Adrenal gland (tissue), 12 donors: ENCODE results near the gene PSENEN. TPM values are rescaled to one million over a fixed set of nuclear protein-coding genes. Genes with fewer than 3 reads are reported as not detected.
A peak's percentile ranks its signal among the peaks of the same experiment; 100 is the strongest.

Experiments used
- DNase-seq, 7 donors: peaks; one replicate each; pipeline ENCODE4 v3.0.0-alpha.2; 2019 to 2020
- H3K27ac ChIP-seq, 5 donors: fragments of 200-600 bp; sonication (generic) in 4 of 5; 1 replicate in 3 of 5; 2 replicates in 2 of 5; pipeline versions ENCODE4 v1.5.1 to v1.8.0; 2016 to 2020; ENCODE audit warnings: mild to moderate bottlenecking in 1 of 5
- H3K27me3 ChIP-seq: fragments of 200-600 bp; 2 replicates; pipeline ENCODE4 v1.8.0; 2021
- H3K36me3 ChIP-seq, 2 donors: fragments of 200-600 bp; replicated peaks in 1 of 2; 1 replicate in 1 of 2; 2 replicates in 1 of 2; pipeline versions ENCODE4 v1.5.1 to v1.8.0; 2018 to 2022
- H3K4me1 ChIP-seq, 2 donors: fragments of 200-600 bp; replicated peaks in 1 of 2; 1 replicate in 1 of 2; 2 replicates in 1 of 2; pipeline versions ENCODE4 v1.5.1 to v1.8.0; 2018 to 2021
- H3K4me3 ChIP-seq, 4 donors: fragments of 200-600 bp; sonication (generic) in 3 of 4; one replicate each; pipeline ENCODE4 v1.5.1; 2016 to 2018
- H3K9me3 ChIP-seq, 3 donors: fragments of 200-600 bp; sonication (generic) in 1 of 3; replicated peaks in 1 of 3; 1 replicate in 2 of 3; 2 replicates in 1 of 3; pipeline versions ENCODE4 v1.5.1 to v1.8.0; 2016 to 2021
- POLR2A ChIP-seq, 2 donors: fragments of 450-650 bp; IDR thresholded peaks; one replicate each; pipeline ENCODE4 v1.6.1; 2017; ENCODE audit warnings: antibody characterized with exemption in 2 of 2, mild to moderate bottlenecking in 2 of 2, moderate library complexity in 1 of 2
- WGBS, 4 donors: extraction: QIAGEN DNeasy Blood & Tissue Kit in 2 of 4; methylation state at CpG; one replicate each; pipeline versions ENCODE4 v1.1.5 to v1.1.7; 2013 to 2017; 5-methylcytosine and 5-hydroxymethylcytosine counted together
- intact Hi-C, 2 donors: fragments of 100-400 bp; cut with DNase I; formaldehyde crosslinking; loops; one replicate each; pipeline versions ENCODE4 v1.14.1 to v1.15.0; 2022 to 2023
- polyA plus RNA-seq, 3 donors: library from polyadenylated mRNA; stranded (reverse); fragments of 200-250 nt in 2 of 3; fragments of 350-450 nt in 1 of 3; fragmentation: Illumina TruSeq in 1 of 3; extraction: RNeasy Lipid Tissue Mini Kit (QIAGEN cat#74804) in 1 of 3; gene quantifications; one replicate each; pipeline ENCODE4 v1.2.3, GENCODE V29; 2013 to 2014
- total RNA-seq, 9 donors: library from RNA; depleted of rRNA in 4 of 9; stranded (reverse); fragments of >200 nt in 4 of 9; fragments of 120-200 nt in 1 of 9; fragmentation: NEBNext Ultra II Directional in 1 of 9; extraction: Animal tissue kit (Norgen Biotek cat#: 25700) in 1 of 9; gene quantifications; one replicate each; pipeline versions ENCODE4 v1.1.0 to v1.2.4, GENCODE V29; 2013 to 2023
- TF ChIP-seq, protein P1 (sequence below), 6 experiments: fragments of 450-650 bp in 4 of 6; fragments of 200-600 bp in 2 of 6; sonication (generic) in 1 of 6; IDR thresholded peaks; 1 replicate in 5 of 6; 2 replicates in 1 of 6; pipeline versions ENCODE4 v1.5.1 to v1.8.0; 2016 to 2021; ENCODE audit warnings: antibody characterized with exemption in 6 of 6, mild to moderate bottlenecking in 2 of 6, moderate library complexity in 1 of 6
- donor health status: healthy with polysubstance abuse.
- donor health status: Bipolar disorder and iron deficiency.
- donor health status: DM: yes; HTN: yes; CAD: no.
- donor health status: DM: no; HTN: no; CAD: no.
- donor health status: DM: no; HTN: no; CAD: no.
- donor health status: DM: yes; HTN: yes; CAD: no.

PSENEN gene
- total and polyA plus RNA-seq, 12 donors, result 29.5 to 230 (median 77.3) TPM

DNA sequence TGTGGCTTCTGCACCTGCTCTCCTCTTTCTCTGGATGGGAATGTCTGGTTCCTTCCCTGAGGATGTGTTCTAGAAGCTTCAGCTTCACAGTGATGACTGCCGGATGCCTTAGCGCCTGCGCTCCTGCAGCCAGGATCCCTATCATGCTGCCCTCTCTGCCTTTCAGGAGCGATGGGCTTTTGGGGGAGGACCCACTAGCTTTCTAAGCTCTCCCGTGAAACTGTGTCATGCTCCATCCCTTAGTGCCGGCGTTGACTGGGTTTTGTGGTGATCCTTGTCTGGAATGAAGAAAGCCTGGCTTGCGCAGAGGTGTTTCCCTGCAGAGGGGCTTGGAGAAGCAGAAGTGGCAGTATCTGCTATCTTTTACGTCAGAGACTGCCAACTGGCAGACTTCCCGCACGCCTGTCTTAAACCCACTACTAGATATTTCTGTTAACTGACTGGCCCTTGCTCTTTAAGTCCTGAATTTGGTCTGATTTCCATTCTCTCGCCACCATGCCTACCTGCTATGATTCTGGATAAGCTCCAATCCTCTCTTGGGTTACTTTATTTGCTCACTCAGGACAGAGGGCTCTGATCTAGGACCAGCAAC is 31.5 kb upstream of the PSENEN start:
- DNase-seq, result peak in 1 of 7 donors; percentile 5
- no peaks in the 10 kb centered on the region for H3K27me3 ChIP-seq
- H3K27ac ChIP-seq, result no peak overlapping the region
- peaks cover 14 to 15% of the 10 kb centered on the region in 2 donors for H3K4me1 ChIP-seq
- no peak for TF ChIP-seq POLR2A (IDR thresholded peaks at IDR 0.05)
- TF ChIP-seq, protein P1, sequence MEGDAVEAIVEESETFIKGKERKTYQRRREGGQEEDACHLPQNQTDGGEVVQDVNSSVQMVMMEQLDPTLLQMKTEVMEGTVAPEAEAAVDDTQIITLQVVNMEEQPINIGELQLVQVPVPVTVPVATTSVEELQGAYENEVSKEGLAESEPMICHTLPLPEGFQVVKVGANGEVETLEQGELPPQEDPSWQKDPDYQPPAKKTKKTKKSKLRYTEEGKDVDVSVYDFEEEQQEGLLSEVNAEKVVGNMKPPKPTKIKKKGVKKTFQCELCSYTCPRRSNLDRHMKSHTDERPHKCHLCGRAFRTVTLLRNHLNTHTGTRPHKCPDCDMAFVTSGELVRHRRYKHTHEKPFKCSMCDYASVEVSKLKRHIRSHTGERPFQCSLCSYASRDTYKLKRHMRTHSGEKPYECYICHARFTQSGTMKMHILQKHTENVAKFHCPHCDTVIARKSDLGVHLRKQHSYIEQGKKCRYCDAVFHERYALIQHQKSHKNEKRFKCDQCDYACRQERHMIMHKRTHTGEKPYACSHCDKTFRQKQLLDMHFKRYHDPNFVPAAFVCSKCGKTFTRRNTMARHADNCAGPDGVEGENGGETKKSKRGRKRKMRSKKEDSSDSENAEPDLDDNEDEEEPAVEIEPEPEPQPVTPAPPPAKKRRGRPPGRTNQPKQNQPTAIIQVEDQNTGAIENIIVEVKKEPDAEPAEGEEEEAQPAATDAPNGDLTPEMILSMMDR (IDR thresholded peaks at IDR 0.05), result no peak
- intact Hi-C loops, result loop anchor here in 1 of 2 donors (10.0 kb wide), 1 partner anchor 169 kb away; the partner anchor contains the start of gene TMEM147
- WGBS, 4 donors, result 78 to 83% (median 81%) methylated on average over 10 to 12 of the region's 12 CpGs
- H3K4me3 ChIP-seq, result no peak overlapping the region
- no peaks in the 10 kb centered on the region for H3K36me3 ChIP-seq
- H3K9me3 ChIP-seq, result no peaks in the 10 kb centered on the region

DNA sequence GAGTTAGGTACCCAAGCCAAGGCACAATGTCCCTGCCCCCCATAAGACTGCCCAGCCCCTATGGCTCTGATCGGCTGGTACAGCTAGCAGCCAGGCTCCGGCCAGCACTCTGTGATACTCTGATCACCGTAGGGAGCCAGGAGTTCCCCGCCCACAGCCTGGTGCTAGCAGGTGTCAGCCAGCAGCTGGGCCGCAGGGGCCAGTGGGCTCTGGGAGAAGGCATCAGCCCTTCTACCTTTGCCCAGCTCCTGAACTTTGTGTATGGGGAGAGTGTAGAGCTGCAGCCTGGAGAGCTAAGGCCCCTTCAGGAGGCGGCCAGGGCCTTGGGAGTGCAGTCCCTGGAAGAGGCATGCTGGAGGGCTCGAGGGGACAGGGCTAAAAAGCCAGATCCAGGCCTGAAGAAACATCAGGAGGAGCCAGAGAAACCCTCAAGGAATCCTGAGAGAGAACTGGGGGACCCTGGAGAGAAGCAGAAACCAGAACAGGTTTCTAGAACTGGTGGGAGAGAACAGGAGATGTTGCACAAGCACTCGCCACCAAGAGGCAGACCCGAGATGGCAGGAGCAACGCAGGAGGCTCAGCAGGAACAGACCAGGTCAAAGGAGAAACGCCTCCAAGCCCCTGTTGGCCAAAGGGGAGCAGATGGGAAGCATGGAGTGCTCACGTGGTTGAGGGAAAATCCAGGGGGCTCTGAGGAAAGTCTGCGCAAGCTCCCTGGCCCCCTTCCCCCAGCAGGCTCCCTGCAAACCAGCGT is 30.7 kb upstream of the PSENEN start:
- peaks cover 0 to under 1% of the 10 kb centered on the region in 2 donors for H3K36me3 ChIP-seq
- 69 to 81% (median 78%) methylated on average over 10 to 14 of the region's 14 CpGs for WGBS, 4 donors
- no peak for TF ChIP-seq POLR2A (IDR thresholded peaks at IDR 0.05)
- TF ChIP-seq, protein P1 (IDR thresholded peaks at IDR 0.05), result no peak
- H3K27ac ChIP-seq, result no peak overlapping the region
- no peak overlapping the region for H3K4me3 ChIP-seq
- peaks cover 21% of the 10 kb centered on the region in 2 donors for H3K4me1 ChIP-seq
- no peak for DNase-seq
- no peaks in the 10 kb centered on the region for H3K9me3 ChIP-seq
- no peaks in the 10 kb centered on the region for H3K27me3 ChIP-seq
- intact Hi-C loops, result loop anchor here in 1 of 2 donors (10.0 kb wide), 1 partner anchor 170 kb away; the partner anchor contains the start of gene TMEM147

DNA sequence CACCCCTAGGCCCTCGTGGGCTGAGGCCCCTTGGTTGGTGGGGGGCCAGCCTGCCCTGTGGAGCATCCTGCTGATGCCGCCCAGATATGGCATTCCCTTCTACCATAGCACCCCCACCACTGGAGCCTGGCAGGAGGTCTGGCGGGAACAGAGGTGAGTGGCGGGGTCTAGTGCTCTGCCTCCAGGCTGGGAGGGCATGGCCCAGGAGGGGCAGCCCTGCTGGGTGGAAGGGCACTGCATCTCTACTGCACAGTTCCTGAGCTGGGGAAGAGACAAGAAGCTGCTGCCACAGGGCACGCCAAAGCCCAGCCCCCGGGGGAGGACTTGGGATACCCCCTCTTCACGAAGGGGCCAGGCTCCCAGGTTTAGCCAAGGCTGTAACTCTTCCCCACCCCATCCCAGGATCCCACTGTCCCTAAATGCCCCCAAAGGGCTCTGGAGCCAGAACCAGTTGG is 30.1 kb upstream of the PSENEN start:
- TF ChIP-seq POLR2A (IDR thresholded peaks at IDR 0.05), result no peak
- TF ChIP-seq, protein P1 (IDR thresholded peaks at IDR 0.05), result no peak
- no peak overlapping the region for H3K27ac ChIP-seq
- peaks cover 21 to 26% of the 10 kb centered on the region in 2 donors for H3K4me1 ChIP-seq
- intact Hi-C loops, result loop anchor here in 1 of 2 donors (10.0 kb wide), 1 partner anchor 171 kb away; the partner anchor contains the start of gene TMEM147
- DNase-seq, result peak in 2 of 7 donors; percentile 8 to 25
- H3K4me3 ChIP-seq, result peak overlapping the region in 1 of 4 donors; percentile 99
- H3K36me3 ChIP-seq, result peaks cover 0 to 6% of the 10 kb centered on the region in 2 donors
- no peaks in the 10 kb centered on the region for H3K27me3 ChIP-seq
- H3K9me3 ChIP-seq, result no peaks in the 10 kb centered on the region
- 81 to 87% (median 82%) methylated on average over 6 to 7 of the region's 7 CpGs; no CpG with 5 or more reads in 1 of the 4 donors for whole genome bisulfite sequencing, 4 donors
